Immature natural killer cell (primary cell): ENCODE measurements around the gene BICD2. TPM values are rescaled to one million over a fixed set of nuclear protein-coding genes. Genes with fewer than 3 reads are reported as not detected.

ENCODE experiments used
- DNase-seq, 3 donors: peaks; one replicate each; pipeline ENCODE4 v3.0.0; 2022; ENCODE audit warnings: mixed read lengths in 1 of 3
- H3K27ac Mint-ChIP-seq, 6 donors: one replicate each; pipeline ENCODE4 v1.8.0; 2020; ENCODE audit warnings: mixed read lengths in 6 of 6, mild to moderate bottlenecking in 5 of 6, inconsistent platforms in 4 of 6, moderate library complexity in 3 of 6
- H3K27me3 Mint-ChIP-seq, 3 donors: one replicate each; pipeline ENCODE4 v1.8.0; 2020 to 2021; ENCODE audit warnings: low read depth in 3 of 3, mild to moderate bottlenecking in 3 of 3, mixed read lengths in 3 of 3, moderate library complexity in 3 of 3, inconsistent platforms in 1 of 3
- H3K36me3 Mint-ChIP-seq, 3 donors: one replicate each; pipeline ENCODE4 v1.8.0; 2020; ENCODE audit warnings: mixed read lengths in 3 of 3, inconsistent platforms in 2 of 3, mild to moderate bottlenecking in 2 of 3
- H3K4me1 Mint-ChIP-seq, 2 donors: one replicate each; pipeline ENCODE4 v1.8.0; 2020; ENCODE audit warnings: inconsistent platforms in 2 of 2, mild to moderate bottlenecking in 2 of 2, mixed read lengths in 2 of 2, moderate library complexity in 1 of 2
- H3K4me3 Mint-ChIP-seq, 5 donors: one replicate each; pipeline ENCODE4 v1.8.0; 2020; ENCODE audit warnings: mild to moderate bottlenecking in 5 of 5, mixed read lengths in 5 of 5, inconsistent platforms in 3 of 5, moderate library complexity in 3 of 5
- H3K9me3 Mint-ChIP-seq, 6 donors: one replicate each; pipeline ENCODE4 v1.8.0; 2020; ENCODE audit warnings: mild to moderate bottlenecking in 6 of 6, mixed read lengths in 6 of 6, inconsistent platforms in 4 of 6, moderate library complexity in 3 of 6
- polyA plus RNA-seq, 3 donors: library from polyadenylated mRNA; unstranded; fragments of 300-500 nt; fragmentation: Illumina TruSeq; gene quantifications; one replicate each; pipeline ENCODE4 v1.2.3, GENCODE V29; 2021

BICD2 gene
- polyA plus RNA-seq, 3 donors from 2014 or later = 5.8 to 26.8 (median 8.0) TPM

GRCh38 chr9:92725266-92725545 is 39.4 kb downstream of the BICD2 start:
- Mint-ChIP-seq H3K27ac (peak overlapping the region in 1 of 6 donors; percentile 60), H3K4me3 (no peak overlapping the region), H3K4me1 (peaks cover 31 to 52% of the 10 kb centered on the region in 2 donors), H3K9me3 (no peaks in the 10 kb centered on the region), H3K27me3 (peaks cover 0 to 2% (median 2%) of the 10 kb centered on the region in 3 donors), H3K36me3 (peaks cover 4 to 8% (median 4%) of the 10 kb centered on the region in 3 donors)
- no peak for DNase-seq

GRCh38 chr9:92724528-92725265 is 39.9 kb downstream of the BICD2 start:
- no peak for DNase-seq
- Mint-ChIP-seq H3K4me1 (peaks cover 34 to 56% of the 10 kb centered on the region in 2 donors), H3K27me3 (peaks cover 0 to 2% (median 2%) of the 10 kb centered on the region in 3 donors), H3K27ac (peak overlapping the region in 5 of 6 donors; percentile 8 to 68 (median 28)), H3K36me3 (peaks cover 4 to 13% (median 7%) of the 10 kb centered on the region in 3 donors), H3K4me3 (no peak overlapping the region), H3K9me3 (no peaks in the 10 kb centered on the region)

DNA sequence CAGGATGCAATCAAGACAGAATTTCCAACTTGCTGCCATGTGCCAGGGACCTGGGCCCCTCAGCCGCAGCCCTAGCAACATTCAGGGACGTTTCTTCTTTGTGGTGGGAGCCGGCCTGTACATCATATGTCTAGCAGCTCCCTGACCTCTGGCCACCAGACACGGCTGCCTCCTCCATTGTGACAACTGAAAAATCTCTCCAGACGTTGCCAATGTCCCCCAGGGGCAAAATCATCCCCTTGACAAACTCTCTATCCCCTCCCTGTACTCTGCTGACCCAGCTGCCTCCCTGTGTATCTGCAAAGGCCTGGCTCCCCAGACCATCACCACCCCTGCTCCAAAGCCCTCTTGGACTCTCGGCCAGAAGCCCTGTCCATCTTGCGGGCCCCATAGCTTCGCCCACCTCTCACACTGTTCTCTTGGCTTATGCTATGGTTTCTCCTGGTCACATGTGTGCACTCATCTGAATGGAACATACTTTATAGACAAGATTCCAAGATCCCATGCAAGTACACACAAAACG is 40.8 kb downstream of the BICD2 start:
- Mint-ChIP-seq H3K4me3 (no peak overlapping the region), H3K27ac (peak overlapping the region in 5 of 6 donors; percentile 17 to 72 (median 46)), H3K9me3 (no peaks in the 10 kb centered on the region), H3K36me3 (peaks cover 4 to 14% (median 7%) of the 10 kb centered on the region in 3 donors), H3K4me1 (peaks cover 34 to 56% of the 10 kb centered on the region in 2 donors), H3K27me3 (peaks cover 0 to 2% (median 0%) of the 10 kb centered on the region in 3 donors)
- no peak for DNase-seq

DNA sequence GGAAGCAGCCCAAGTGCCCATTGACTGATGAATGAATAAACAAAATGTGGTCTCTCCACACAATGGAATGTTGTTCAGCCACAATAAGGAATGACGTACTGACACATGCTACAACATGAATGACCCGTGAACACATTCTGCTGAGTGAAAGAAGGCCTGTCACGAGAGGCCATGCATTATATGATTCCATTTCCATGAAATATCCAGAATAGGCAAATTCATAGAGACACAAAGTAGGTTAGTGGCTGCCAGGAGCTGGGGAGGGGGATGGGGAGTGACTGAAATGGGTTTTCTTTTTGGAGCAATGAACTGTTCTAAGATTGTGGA is 41.4 kb downstream of the BICD2 start:
- H3K9me3 Mint-ChIP-seq = no peaks in the 10 kb centered on the region
- H3K4me1 Mint-ChIP-seq = peaks cover 34 to 56% of the 10 kb centered on the region in 2 donors
- no peak for DNase-seq
- H3K36me3 Mint-ChIP-seq = peaks cover 4 to 14% (median 7%) of the 10 kb centered on the region in 3 donors
- peak overlapping the region in 2 of 6 donors; percentile 20 to 62 for H3K27ac Mint-ChIP-seq
- no peak overlapping the region for H3K4me3 Mint-ChIP-seq
- H3K27me3 Mint-ChIP-seq = peaks cover 0 to 2% (median 0%) of the 10 kb centered on the region in 3 donors

DNA sequence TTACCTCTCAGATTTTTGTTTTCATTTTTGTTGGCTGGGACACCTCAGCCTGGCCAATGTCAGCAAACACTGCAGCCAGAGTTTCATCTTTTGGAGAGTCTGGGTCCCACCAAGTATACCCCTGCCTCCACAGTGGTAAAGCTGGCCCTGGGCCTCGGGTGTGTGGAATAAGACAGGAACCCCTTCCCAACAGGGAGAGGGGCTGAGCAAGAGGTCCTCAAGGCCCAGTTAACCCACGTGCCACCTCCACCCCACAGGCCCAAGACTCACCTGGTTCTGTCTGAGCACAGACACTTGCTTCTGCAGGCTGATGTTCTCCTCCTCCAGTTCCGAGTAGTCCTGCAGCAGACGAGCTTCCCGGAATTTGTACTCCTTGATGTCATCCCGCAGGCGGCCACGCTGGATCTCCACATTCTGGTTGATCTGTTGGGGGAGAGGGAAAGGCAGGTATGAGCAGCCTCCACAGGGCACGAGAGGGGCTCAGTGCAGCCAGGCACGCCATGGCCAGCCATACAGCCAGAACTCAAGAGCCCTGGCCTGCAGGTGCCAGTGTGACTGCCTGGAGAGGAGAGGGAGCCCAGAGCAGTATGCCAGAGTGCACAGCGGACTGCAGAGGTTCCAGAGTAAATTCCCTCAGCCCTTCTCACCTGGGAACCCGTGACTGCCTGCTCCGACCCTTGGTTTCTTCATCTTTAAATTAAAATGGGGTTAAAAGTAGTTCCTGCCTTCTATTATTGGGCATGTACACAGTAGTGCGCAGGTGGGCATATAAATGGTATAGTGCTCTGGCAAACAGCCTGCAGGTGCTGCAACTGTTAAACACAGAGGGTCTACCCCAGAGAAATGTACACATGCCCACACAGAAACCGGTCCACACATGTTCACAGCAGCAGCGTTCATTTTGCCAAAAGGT is 42.0 kb downstream of the BICD2 start:
- H3K27ac Mint-ChIP-seq = peak overlapping the region in 5 of 6 donors; percentile 9 to 62 (median 25)
- H3K36me3 Mint-ChIP-seq = peaks cover 4 to 14% (median 7%) of the 10 kb centered on the region in 3 donors
- DNase-seq = no peak
- peaks cover 0 to 2% (median 0%) of the 10 kb centered on the region in 3 donors for H3K27me3 Mint-ChIP-seq
- peaks cover 34 to 56% of the 10 kb centered on the region in 2 donors for H3K4me1 Mint-ChIP-seq
- H3K9me3 Mint-ChIP-seq = no peaks in the 10 kb centered on the region
- no peak overlapping the region for H3K4me3 Mint-ChIP-seq

DNA sequence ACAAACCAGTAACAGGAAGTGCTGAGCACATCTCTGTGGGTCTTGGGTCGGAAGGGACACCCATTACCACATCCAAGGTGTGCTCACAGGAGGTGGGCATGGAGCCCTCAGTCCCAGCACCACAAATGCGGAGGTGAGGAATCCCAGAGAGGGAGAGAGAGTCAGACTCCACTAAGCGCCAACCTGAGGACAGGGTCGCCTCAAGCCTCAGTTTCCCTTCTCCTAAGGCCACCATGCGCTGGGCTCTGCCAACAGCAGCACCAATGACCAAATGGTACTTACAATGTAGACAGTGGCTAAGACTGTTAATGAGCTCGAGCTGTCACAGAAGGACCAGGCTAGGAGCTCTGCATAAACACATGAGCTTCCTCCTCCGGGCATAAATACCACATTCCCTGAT is 43.1 kb downstream of the BICD2 start:
- DNase-seq = peak in 2 of 3 donors; percentile 10 to 19
- Mint-ChIP-seq H3K9me3 (no peaks in the 10 kb centered on the region), H3K36me3 (peaks cover 4 to 14% (median 7%) of the 10 kb centered on the region in 3 donors), H3K4me3 (peak overlapping the region in 2 of 5 donors; percentile 0 to 8), H3K4me1 (peaks cover 33 to 56% of the 10 kb centered on the region in 2 donors), H3K27ac (peak overlapping the region; percentile 71 to 85 (median 74)), H3K27me3 (peaks cover 0 to 2% (median 0%) of the 10 kb centered on the region in 3 donors)

- peak in 1 of 3 donors; percentile 17 for DNase-seq
- Mint-ChIP-seq H3K36me3 (peaks cover 4 to 14% (median 7%) of the 10 kb centered on the region in 3 donors), H3K4me3 (peak overlapping the region in 4 of 5 donors; percentile 2 to 10 (median 8)), H3K27ac (peak overlapping the region; percentile 41 to 85 (median 66)), H3K9me3 (no peaks in the 10 kb centered on the region), H3K27me3 (peaks cover 0 to 2% (median 0%) of the 10 kb centered on the region in 3 donors), H3K4me1 (peaks cover 32 to 51% of the 10 kb centered on the region in 2 donors)
Measured at GRCh38 chr9:92720807-92721535, 43.7 kb downstream of the BICD2 start.

DNA sequence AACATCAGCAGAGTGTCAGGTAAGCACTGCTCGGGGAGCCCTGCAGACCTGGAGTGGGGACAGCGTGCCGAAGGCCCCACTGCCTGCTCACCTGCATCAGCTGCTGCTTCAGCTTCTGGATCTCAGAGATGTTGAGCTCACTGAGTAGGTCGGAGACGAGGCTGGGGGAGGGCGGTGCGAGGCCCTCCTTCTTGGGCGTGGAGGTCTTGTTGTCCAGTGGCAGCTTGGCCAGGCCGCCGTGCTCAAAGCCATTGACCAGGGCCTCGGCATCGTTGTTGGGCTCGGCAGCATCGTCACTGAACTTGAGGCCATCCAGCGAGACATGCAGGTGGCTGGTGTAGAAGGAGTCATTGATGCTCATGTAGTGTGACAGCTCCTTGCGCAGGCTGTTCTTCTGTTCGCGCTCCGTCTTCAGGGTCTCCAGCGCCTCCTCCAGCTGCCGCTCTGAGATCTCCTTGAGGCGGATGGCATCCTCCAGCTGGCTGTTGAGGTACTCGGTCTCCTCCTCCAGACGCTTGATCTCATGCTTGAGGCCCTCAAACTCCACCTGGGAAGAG is 44.3 kb downstream of the BICD2 start:
- H3K27me3 Mint-ChIP-seq = no peaks in the 10 kb centered on the region
- DNase-seq = no peak
- peaks cover 4 to 14% (median 7%) of the 10 kb centered on the region in 3 donors for H3K36me3 Mint-ChIP-seq
- H3K4me3 Mint-ChIP-seq = no peak overlapping the region
- H3K9me3 Mint-ChIP-seq = no peaks in the 10 kb centered on the region
- peaks cover 27 to 47% of the 10 kb centered on the region in 2 donors for H3K4me1 Mint-ChIP-seq
- H3K27ac Mint-ChIP-seq = peak overlapping the region in 3 of 6 donors; percentile 32 to 70 (median 60)

GRCh38 chr9:92719028-92719647 is 45.5 kb downstream of the BICD2 start:
- H3K27me3 Mint-ChIP-seq = no peaks in the 10 kb centered on the region
- no peak for DNase-seq
- peaks cover 4 to 17% (median 7%) of the 10 kb centered on the region in 3 donors for H3K36me3 Mint-ChIP-seq
- H3K9me3 Mint-ChIP-seq = no peaks in the 10 kb centered on the region
- peaks cover 25 to 43% of the 10 kb centered on the region in 2 donors for H3K4me1 Mint-ChIP-seq
- H3K27ac Mint-ChIP-seq = no peak overlapping the region
- H3K4me3 Mint-ChIP-seq = no peak overlapping the region

DNA sequence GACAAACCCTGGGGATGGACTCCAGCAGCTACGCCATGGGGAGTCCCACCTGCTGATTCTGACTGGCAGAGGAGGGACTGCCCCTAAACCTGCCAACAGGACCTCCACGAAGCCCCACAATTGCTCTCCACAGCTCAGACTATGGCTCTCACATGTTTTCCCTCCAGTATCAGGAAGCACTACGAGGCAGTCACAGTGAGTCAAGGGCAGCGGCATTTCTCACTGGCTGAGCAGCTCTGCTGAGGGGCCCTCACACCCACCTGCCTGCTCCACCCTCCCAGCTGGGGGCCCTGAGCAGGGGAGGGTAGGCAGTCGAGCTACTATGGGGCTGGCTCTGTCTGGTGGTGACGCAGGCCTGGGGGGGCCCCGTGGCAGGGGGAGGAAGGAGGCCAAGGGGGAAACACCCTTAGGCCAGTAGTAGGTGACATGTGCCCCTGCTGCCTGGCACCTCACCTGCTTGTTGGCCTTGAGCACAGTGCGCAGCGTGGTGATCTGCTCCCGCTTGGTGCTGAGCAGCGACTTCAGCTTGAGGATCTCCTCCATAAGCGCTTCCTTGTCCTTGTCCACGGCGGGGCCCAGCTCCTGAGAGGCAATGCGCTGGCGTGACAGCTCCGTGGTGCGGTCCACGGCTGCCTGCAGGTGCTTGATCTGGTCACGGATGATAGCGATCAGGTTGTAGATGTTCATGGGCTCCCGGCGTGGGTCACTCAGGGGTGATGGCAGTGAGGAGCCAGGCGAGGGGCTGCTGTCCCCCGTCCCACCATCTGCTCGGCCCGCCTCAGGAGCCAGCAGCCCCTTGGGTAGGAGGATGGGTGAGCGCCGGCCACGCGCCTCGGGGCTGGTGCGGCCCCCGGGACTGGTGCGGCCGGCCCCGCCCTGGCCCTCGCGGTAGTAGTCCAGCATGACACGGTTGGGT is 46.3 kb downstream of the BICD2 start:
- Mint-ChIP-seq H3K9me3 (no peaks in the 10 kb centered on the region), H3K4me1 (peaks cover 24 to 35% of the 10 kb centered on the region in 2 donors), H3K27ac (no peak overlapping the region), H3K36me3 (peaks cover 6 to 21% (median 7%) of the 10 kb centered on the region in 3 donors), H3K4me3 (no peak overlapping the region), H3K27me3 (no peaks in the 10 kb centered on the region)
- DNase-seq = no peak

- H3K27me3 Mint-ChIP-seq = no peaks in the 10 kb centered on the region
- no peaks in the 10 kb centered on the region for H3K9me3 Mint-ChIP-seq
- no peak overlapping the region for H3K4me3 Mint-ChIP-seq
- peaks cover 27 to 35% of the 10 kb centered on the region in 2 donors for H3K4me1 Mint-ChIP-seq
- H3K36me3 Mint-ChIP-seq = peaks cover 10 to 27% (median 11%) of the 10 kb centered on the region in 3 donors
- no peak for DNase-seq
- no peak overlapping the region for H3K27ac Mint-ChIP-seq
Measured at GRCh38 chr9:92717201-92718085, 47.2 kb downstream of the BICD2 start.
